Heart left ventricle (tissue), 13 donors: Measurements from ENCODE around the gene EOLA1.

Source experiments
- POLR2A ChIP-seq, 2 donors: fragments of 450-650 bp; IDR thresholded peaks; one replicate each; pipeline ENCODE4 v1.6.1; 2017; ENCODE audit warnings: antibody characterized with exemption in 2 of 2, mild to moderate bottlenecking in 2 of 2, moderate library complexity in 2 of 2
- TF ChIP-seq, protein P1 (sequence below), 12 donors: fragments of 200-600 bp; sonication (generic) in 4 of 12; IDR thresholded peaks; one replicate each; pipeline versions ENCODE4 v1.5.0 to v1.8.0; 2018 to 2022; ENCODE audit warnings: antibody characterized with exemption in 12 of 12, mild to moderate bottlenecking in 5 of 12
- donor health status: ischemic (EF 13 %, LVEDD 7.1; RV severe dilation, severe dysfunction).
- donor health status: DM: no; HTN: yes; CAD: no.
- donor health status: DM: no; HTN: no; CAD: no.
- donor health status: ischemic (EF 25% LVEDD 6.9; RV normal size, moderate dysfunction).
- donor health status: ischemic (EF 25% LVEDD 5.7; RV mildly dilated, moderate dysfunction).
- donor health status: ischemic (EF 35%, LVEDD 5.7; RV mildly dilated, moderate dysfunction).
- donor health status: nonischemic (EF 11% LVEDD 7.7; RV severe dilation, severe dysfunction).
- donor health status: DM: yes; HTN: yes; CAD: no.
- donor health status: PGD.
- donor health status: ischemic (EF 29% LVEDD 5.4; RV normal size, mild dysfunction).
- donor health status: nonischemic (EF 23%, LVEDD 6.1; RV moderate dilation, normal function).

DNA sequence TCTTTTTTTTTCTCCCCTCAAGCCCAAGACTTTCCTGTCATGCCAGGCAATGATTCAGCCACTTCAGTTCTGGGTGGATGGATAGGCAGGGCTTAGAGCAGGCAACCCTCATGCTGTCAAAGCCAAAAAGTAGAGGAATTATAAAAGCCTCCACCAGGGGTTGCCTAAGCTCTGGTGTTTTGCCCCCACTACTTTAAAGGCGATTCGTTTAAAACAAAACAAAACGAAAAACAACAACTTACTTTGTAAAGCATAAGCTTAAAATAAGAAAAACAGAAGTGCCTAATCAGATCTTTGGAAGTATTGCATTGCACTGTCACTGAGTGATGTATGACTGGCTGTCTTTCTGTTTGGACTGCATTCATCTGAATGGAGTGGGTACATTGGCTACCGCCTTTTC lies 30.4 kb upstream of the EOLA1 start:
- TF ChIP-seq, protein P1, sequence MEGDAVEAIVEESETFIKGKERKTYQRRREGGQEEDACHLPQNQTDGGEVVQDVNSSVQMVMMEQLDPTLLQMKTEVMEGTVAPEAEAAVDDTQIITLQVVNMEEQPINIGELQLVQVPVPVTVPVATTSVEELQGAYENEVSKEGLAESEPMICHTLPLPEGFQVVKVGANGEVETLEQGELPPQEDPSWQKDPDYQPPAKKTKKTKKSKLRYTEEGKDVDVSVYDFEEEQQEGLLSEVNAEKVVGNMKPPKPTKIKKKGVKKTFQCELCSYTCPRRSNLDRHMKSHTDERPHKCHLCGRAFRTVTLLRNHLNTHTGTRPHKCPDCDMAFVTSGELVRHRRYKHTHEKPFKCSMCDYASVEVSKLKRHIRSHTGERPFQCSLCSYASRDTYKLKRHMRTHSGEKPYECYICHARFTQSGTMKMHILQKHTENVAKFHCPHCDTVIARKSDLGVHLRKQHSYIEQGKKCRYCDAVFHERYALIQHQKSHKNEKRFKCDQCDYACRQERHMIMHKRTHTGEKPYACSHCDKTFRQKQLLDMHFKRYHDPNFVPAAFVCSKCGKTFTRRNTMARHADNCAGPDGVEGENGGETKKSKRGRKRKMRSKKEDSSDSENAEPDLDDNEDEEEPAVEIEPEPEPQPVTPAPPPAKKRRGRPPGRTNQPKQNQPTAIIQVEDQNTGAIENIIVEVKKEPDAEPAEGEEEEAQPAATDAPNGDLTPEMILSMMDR (IDR thresholded peaks at IDR 0.05), result peak in 2 of 12 donors; percentile 8 to 10
- TF ChIP-seq POLR2A (IDR thresholded peaks at IDR 0.05), result no peak
